CD4-positive, alpha-beta T cell treated with Interleukin-1 beta for 1 hour (primary cell): ENCODE results near the gene SPIN2B.

ENCODE experiments used
- DNase-seq, 2 donors: peaks; one replicate each; pipeline ENCODE4 v3.0.0-alpha.2; 2020 to 2022

SPIN2B gene

DNA sequence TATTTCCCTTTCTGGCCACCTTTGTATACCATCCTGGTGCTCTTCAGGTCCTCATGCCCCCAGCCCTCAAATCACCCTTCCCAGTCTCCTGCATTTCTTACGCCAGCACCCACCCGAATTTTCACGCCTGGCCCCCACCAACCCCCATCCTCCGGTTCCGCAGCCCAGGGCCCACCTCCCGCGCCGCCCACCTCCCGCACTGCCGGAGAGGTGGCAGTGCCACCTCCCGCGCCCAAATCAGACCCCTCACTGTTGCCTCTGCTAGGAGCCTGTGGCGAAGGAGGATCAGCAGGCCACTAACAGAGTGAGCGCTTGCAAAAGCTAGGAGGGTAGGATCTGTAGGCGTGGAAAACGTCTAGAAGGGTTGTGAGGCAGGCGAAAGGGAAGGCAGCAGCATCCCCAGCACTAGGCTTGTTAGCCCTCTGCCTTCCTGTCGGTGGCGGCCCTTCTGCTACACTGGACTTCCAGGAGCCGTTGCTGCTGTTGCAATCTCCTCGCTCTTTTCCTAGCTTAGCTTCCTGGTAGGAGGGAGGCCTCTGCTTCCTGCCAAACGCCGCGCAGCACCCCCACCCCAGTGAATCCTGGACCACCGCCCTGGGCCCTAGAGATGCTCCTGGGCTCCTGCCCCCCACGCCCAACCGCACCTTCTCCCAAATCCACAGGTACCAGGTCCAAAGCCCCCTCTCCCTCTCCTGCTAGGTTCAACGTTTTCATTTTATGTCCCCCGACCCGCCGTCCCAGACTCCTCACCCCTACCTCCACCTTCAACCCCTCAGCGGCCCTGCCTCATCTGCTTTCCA, 51.0 kb downstream of the SPIN2B start:
- DNase-seq = no peak
